Loucy (cell line): ENCODE data around the gene PTMS.

ENCODE experiments used
- H2AFZ ChIP-seq: fragments of 200-600 bp; sonication (generic); 2 replicates; pipeline ENCODE4 v1.6.0; 2016; ENCODE audit warnings: antibody characterized with exemption, mild to moderate bottlenecking, low read length, moderate library complexity
- H3F3A ChIP-seq: fragments of 200-600 bp; 2 replicates; pipeline ENCODE4 v1.6.0; 2016; ENCODE audit warnings: antibody characterized with exemption, low read depth, mild to moderate bottlenecking
- H3K27me3 ChIP-seq: fragments of 200-600 bp; sonication (generic); 2 replicates; pipeline ENCODE4 v1.6.1; 2014; ENCODE audit warnings: low read length, mild to moderate bottlenecking; ENCODE audit not compliant: insufficient read depth, poor library complexity, severe bottlenecking
- H3K36me3 ChIP-seq: fragments of 200-600 bp; sonication (generic); 2 replicates; pipeline ENCODE4 v1.6.1; 2016; ENCODE audit warnings: low read length; ENCODE audit not compliant: insufficient read depth
- H3K4me1 ChIP-seq: fragments of 200-600 bp; sonication (generic); 2 replicates; pipeline ENCODE4 v1.5.1; 2014; ENCODE audit warnings: low read length, mild to moderate bottlenecking; ENCODE audit not compliant: insufficient read depth, poor library complexity, severe bottlenecking
- H3K4me2 ChIP-seq: fragments of 200-600 bp; sonication (generic); 2 replicates; pipeline ENCODE4 v1.6.0; 2014; ENCODE audit warnings: antibody characterized with exemption, low read length, low read depth, mild to moderate bottlenecking; ENCODE audit not compliant: poor library complexity, severe bottlenecking
- H3K4me3 ChIP-seq: fragments of 200-600 bp; sonication (generic); 2 replicates; pipeline ENCODE4 v1.5.1; 2014; ENCODE audit warnings: low read length, mild to moderate bottlenecking, mixed read lengths; ENCODE audit not compliant: poor library complexity, severe bottlenecking
- H3K79me2 ChIP-seq: fragments of 200-600 bp; sonication (generic); 2 replicates; pipeline ENCODE4 v1.6.1; 2014; ENCODE audit warnings: low read length; ENCODE audit not compliant: insufficient read depth
- H3K9ac ChIP-seq: fragments of 200-600 bp; sonication (generic); 2 replicates; pipeline ENCODE4 v1.6.0; 2014; ENCODE audit warnings: mild to moderate bottlenecking, low read depth, low read length, moderate library complexity; ENCODE audit not compliant: poor library complexity, severe bottlenecking
- H3K9me2 ChIP-seq: fragments of 200-600 bp; sonication (generic); replicated peaks from 2 replicates; pipeline ENCODE4 v1.6.1; 2016; ENCODE audit warnings: low read depth, low read length, mixed read lengths
- H3K9me3 ChIP-seq: fragments of 200-600 bp; sonication (generic); 2 replicates; pipeline ENCODE4 v1.6.1; 2014; ENCODE audit warnings: mild to moderate bottlenecking, antibody characterized with exemption, low read length, low read depth; ENCODE audit not compliant: insufficient read depth
- H4K20me1 ChIP-seq: fragments of 200-600 bp; sonication (generic); 2 replicates; pipeline ENCODE4 v1.6.0; 2014; ENCODE audit warnings: antibody characterized with exemption, low read length, mild to moderate bottlenecking; ENCODE audit not compliant: insufficient read depth, poor library complexity, severe bottlenecking
- CTCF ChIP-seq: fragments of 200-600 bp; sonication (generic); conservative IDR thresholded peaks from 2 replicates; pipeline ENCODE4 v1.5.1; 2014; ENCODE audit warnings: mild to moderate bottlenecking, antibody characterized with exemption, low read length
- EZH2phosphoT487 ChIP-seq: fragments of 200-600 bp; IDR thresholded peaks from 2 replicates; pipeline ENCODE4 v1.6.1; 2018; ENCODE audit warnings: antibody characterized with exemption, mild to moderate bottlenecking, moderate library complexity, borderline replicate concordance

PTMS gene

GRCh38 chr12:6807170-6807569 is 41.0 kb downstream of the PTMS start:
- H3K9me3 ChIP-seq: no peaks in the 10 kb centered on the region
- H4K20me1 ChIP-seq: no peaks in the 10 kb centered on the region
- no peak overlapping the region for H3K9ac ChIP-seq
- H3K4me2 ChIP-seq: no peak overlapping the region
- H3K9me2 ChIP-seq: no peaks in the 10 kb centered on the region
- no peak overlapping the region for H2AFZ ChIP-seq
- no peak for TF ChIP-seq EZH2phosphoT487
- no peak for TF ChIP-seq CTCF
- H3K79me2 ChIP-seq: no peaks in the 10 kb centered on the region
- no peak overlapping the region for H3K4me3 ChIP-seq
- no peaks in the 10 kb centered on the region for H3K27me3 ChIP-seq
- no peaks in the 10 kb centered on the region for H3K4me1 ChIP-seq
- H3F3A ChIP-seq: no peaks in the 10 kb centered on the region
- no peaks in the 10 kb centered on the region for H3K36me3 ChIP-seq

- no peaks in the 10 kb centered on the region for H3K79me2 ChIP-seq
- no peak overlapping the region for H3K4me2 ChIP-seq
- no peak for TF ChIP-seq EZH2phosphoT487
- TF ChIP-seq CTCF: no peak
- no peak overlapping the region for H3K4me3 ChIP-seq
- H3K36me3 ChIP-seq: no peaks in the 10 kb centered on the region
- H2AFZ ChIP-seq: no peak overlapping the region
- H3K9ac ChIP-seq: no peak overlapping the region
- no peaks in the 10 kb centered on the region for H3K9me3 ChIP-seq
- no peaks in the 10 kb centered on the region for H3F3A ChIP-seq
- H4K20me1 ChIP-seq: no peaks in the 10 kb centered on the region
- H3K4me1 ChIP-seq: no peaks in the 10 kb centered on the region
- H3K9me2 ChIP-seq: no peaks in the 10 kb centered on the region
- no peaks in the 10 kb centered on the region for H3K27me3 ChIP-seq
Observed at GRCh38 chr12:6809056-6809455, 42.9 kb downstream of the PTMS start.

- TF ChIP-seq CTCF (no peak), EZH2phosphoT487 (no peak)
- H3K79me2 ChIP-seq: no peaks in the 10 kb centered on the region
- no peaks in the 10 kb centered on the region for H4K20me1 ChIP-seq
- H3K27me3 ChIP-seq: no peaks in the 10 kb centered on the region
- H3K9me3 ChIP-seq: no peaks in the 10 kb centered on the region
- H3K4me1 ChIP-seq: no peaks in the 10 kb centered on the region
- H3K36me3 ChIP-seq: no peaks in the 10 kb centered on the region
- no peak overlapping the region for H3K9ac ChIP-seq
- H3K4me3 ChIP-seq: no peak overlapping the region
- H3F3A ChIP-seq: no peaks in the 10 kb centered on the region
- no peaks in the 10 kb centered on the region for H3K9me2 ChIP-seq
- H2AFZ ChIP-seq: no peak overlapping the region
- H3K4me2 ChIP-seq: no peak overlapping the region
Observed at GRCh38 chr12:6810758-6811157, 44.6 kb downstream of the PTMS start.
